ENCODE results near the gene TGFBR3L. TPM values are rescaled to one million over a fixed set of nuclear protein-coding genes. Genes with fewer than 3 reads are reported as not detected.
A peak's percentile ranks its signal among the peaks of the same experiment; 100 is the strongest.

The TGFBR3L gene
- total and polyA plus RNA-seq, 2 of the 4 experiments (the other 2 are of a cell fraction) = 0.94 TPM; not detected in 1

- BruUV-seq (replicated peaks) = no TSS peak
- Histone ChIP-seq H3K36me3 (ENCODE audit: control insufficient read depth, insufficient read depth, low read length) (no peaks in the 10 kb centered on the region), H3K79me1 (ENCODE audit: low read depth in 1 of 2, low read length in 2 of 2) (no peaks in the 10 kb centered on the region), H4K8ac (ENCODE audit: low read depth in 2 of 2, low read length in 2 of 2) (no peak overlapping the region), H3K27ac (ENCODE audit: insufficient read depth, low read length) (no peak overlapping the region), H2BK20ac (ENCODE audit: low read depth, low read length) (no peak overlapping the region), H3K27me3 (ENCODE audit: control insufficient read depth, insufficient read depth, low read length) (peaks cover 18% of the 10 kb centered on the region), H3K18ac (ENCODE audit: low read depth, low read length) (no peak overlapping the region), H4K91ac (ENCODE audit: insufficient read depth, low read depth, low read length) (no peak overlapping the region), H3K56ac (ENCODE audit: extremely low read depth, insufficient read depth, low read length) (no peak overlapping the region), H3K14ac (replicated peaks; ENCODE audit: low read depth, low read length) (no peak overlapping the region), H3K9ac (ENCODE audit: low read depth, low read length) (no peak overlapping the region), H3K4me3 (ENCODE audit: insufficient read depth, low read depth, low read length) (peak overlapping the region; percentile 43), H4K5ac (ENCODE audit: low read depth, low read length) (no peak overlapping the region), H2BK120ac (ENCODE audit: low read depth, low read length) (no peak overlapping the region), H2AFZ (replicated peaks; ENCODE audit: low read length, poor library complexity) (peak overlapping the region; percentile 88), H3K4ac (ENCODE audit: low read depth, low read length) (no peak overlapping the region), H2BK5ac (ENCODE audit: low read depth, low read length, poor library complexity, severe bottlenecking) (no peak overlapping the region), H3K9me3 (ENCODE audit: control insufficient read depth, insufficient read depth, low read length) (no peaks in the 10 kb centered on the region), H3K4me1 (ENCODE audit: control insufficient read depth, insufficient read depth, low read length) (peaks cover 14% of the 10 kb centered on the region), H3K23ac (ENCODE audit: low read depth, low read length) (no peak overlapping the region), H2AK5ac (ENCODE audit: low read depth, low read length) (no peak overlapping the region), H3K9me1 (ENCODE audit: insufficient read depth, low read length) (no peaks in the 10 kb centered on the region), H3K4me2 (ENCODE audit: low read depth, low read length) (peak overlapping the region; percentile 91), H2AK9ac (replicated peaks; ENCODE audit: low read depth, low read length, poor library complexity) (peak overlapping the region; percentile 47), H4K20me1 (ENCODE audit: insufficient read depth, low read length) (peaks cover 8% of the 10 kb centered on the region), H2BK15ac (ENCODE audit: low read depth, low read length) (no peak overlapping the region)
- peak; percentile 44 for DNase-seq
- in situ Hi-C loops (cut with MboI; ENCODE audit: low sequenced_read_pairs) = no loop called here
- intact Hi-C loops (cut with micrococcal nuclease) = no loop called here
- CTCF ChIA-PET = interaction anchor here (0.6 to 1.9 kb wide), 9 partner anchors 8 to 74 kb away, joined by 3 to 6 read pairs (median 4); partner anchors contain the start of genes MAP2K7 and TIMM44
- ATAC-seq (ENCODE audit: low read depth) = peak; percentile 50
- dilution Hi-C loops (cut with HindIII; ENCODE audit: low sequenced_read_pairs, unreplicated experiment) = no loop called here
- 1% methylated on average over 26 of the region's 67 CpGs; no CpG with 5 or more reads in 1 of the 2 experiments for WGBS, 2 experiments (ENCODE audit: extremely low coverage in 2 of 2, insufficient read length in 1 of 2)
- POLR2A ChIA-PET (ENCODE audit: unreplicated experiment) = no interaction called here
- TF ChIP-seq BHLHE40 (IDR thresholded peaks at IDR 0.05; ENCODE audit: low read depth, low read length) = peak; percentile 52
- TF ChIP-seq MAFK (IDR thresholded peaks at IDR 0.05; ENCODE audit: low read depth, low read length) = no peak
- no peak for TF ChIP-seq POLR2A (IDR thresholded peaks at IDR 0.05; ENCODE audit: low read depth, low read length)
- no peak for TF ChIP-seq CHD1 (IDR thresholded peaks at IDR 0.05; ENCODE audit: low read depth, low read length)
- TF ChIP-seq MAZ (IDR thresholded peaks at IDR 0.05; ENCODE audit: borderline replicate concordance, low read depth, low read length) = peak; percentile 42; the same call in 1 of the 2 replicates
- no peak for TF ChIP-seq SMC3 (IDR thresholded peaks at IDR 0.05; ENCODE audit: low read depth, low read length)
- TF ChIP-seq RCOR1 (IDR thresholded peaks at IDR 0.05; ENCODE audit: insufficient replicate concordance, low read length) = peak; percentile 51
- no peak for TF ChIP-seq ELK1 (IDR thresholded peaks at IDR 0.05; ENCODE audit: borderline replicate concordance, low read depth, low read length)
- no peak for TF ChIP-seq RFX5 (IDR thresholded peaks at IDR 0.05; ENCODE audit: low read depth, low read length)
- 0 out of 2 replicates have a peak, but pooled peaks have one; percentile 8 for TF ChIP-seq MXI1 (IDR thresholded peaks at IDR 0.05; ENCODE audit: borderline replicate concordance, low read depth, low read length)
- no peak for TF ChIP-seq FOS (IDR thresholded peaks at IDR 0.05; ENCODE audit: low read depth, low read length)
- no peak for TF ChIP-seq NFE2L2 (IDR thresholded peaks at IDR 0.05; ENCODE audit: low read depth, low read length)
- TF ChIP-seq RAD21 (IDR thresholded peaks at IDR 0.05; ENCODE audit: low read length) = peak; percentile 6; the same call in 1 of the 2 replicates
- peak; percentile 67 for TF ChIP-seq CTCF (conservative IDR thresholded peaks at IDR 0.05; ENCODE audit: low read depth, low read length)
- no peak for TF ChIP-seq CEBPB (IDR thresholded peaks at IDR 0.05; ENCODE audit: low read depth, low read length)
Measured at GRCh38 chr19:7868671-7869452, 45.8 kb upstream of the TGFBR3L start.

Data from IMR-90 (cell line).